ENCODE measurements around the gene LSM12.
"Not testable (repeated sequence)": the region's sequence is repeated elsewhere in the genome, so short reads cannot be mapped to it uniquely, and the experiment has no call there.

Gene LSM12

GRCh38 chr17:44074231-44074910 is 7.9 kb upstream of the LSM12 start:
- peak; percentile 54 for DNase-seq

GRCh38 chr17:44071772-44072171 is 5.3 kb upstream of the LSM12 start:
- DNase-seq, result no peak

GRCh38 chr17:44071198-44071520 is 4.7 kb upstream of the LSM12 start:
- DNase-seq, result no peak

- DNase-seq, result peak; percentile 84
Observed at GRCh38 chr17:44070455-44071197, 4.2 kb upstream of the LSM12 start, which contains the start of gene G6PC3. Gene G6PC3 (plus strand): TSS chr17:44070735. CDS start chr17:44070966, 231 bp downstream.

GRCh38 chr17:44069974-44070454 is 3.5 kb upstream of the LSM12 start:
- no peak for DNase-seq

GRCh38 chr17:44067545-44067940 is 1.1 kb upstream of the LSM12 start:
- no peak for DNase-seq

- no peak for DNase-seq
Observed at GRCh38 chr17:44065668-44066203, 735 bp downstream of the LSM12 start.

GRCh38 chr17:44063704-44064639 is 2.5 kb downstream of the LSM12 start:
- DNase-seq, result no peak

GRCh38 chr17:44062871-44063270 is 3.6 kb downstream of the LSM12 start:
- DNase-seq, result no peak

- DNase-seq, result no peak
Observed at GRCh38 chr17:44061446-44061845, 5.0 kb downstream of the LSM12 start.

- no peak for DNase-seq
Observed at GRCh38 chr17:44059101-44059892, 7.2 kb downstream of the LSM12 start.

GRCh38 chr17:44053125-44053872 is 13.2 kb downstream of the LSM12 start:
- DNase-seq, result no peak

- DNase-seq, result no peak
Observed at GRCh38 chr17:44049294-44050060, 17.0 kb downstream of the LSM12 start.

- not testable (repeated sequence) for DNase-seq
Observed at GRCh38 chr17:44046893-44047292, 19.6 kb downstream of the LSM12 start.

GRCh38 chr17:44045486-44045885 is 21.0 kb downstream of the LSM12 start:
- DNase-seq, result no peak

- DNase-seq, result no peak
Observed at GRCh38 chr17:44044071-44044470, 22.4 kb downstream of the LSM12 start.

- no peak for DNase-seq
Observed at GRCh38 chr17:44043272-44043696, 23.2 kb downstream of the LSM12 start.

GRCh38 chr17:44039829-44040635 is 26.4 kb downstream of the LSM12 start:
- DNase-seq, result no peak

- no peak for DNase-seq
Observed at GRCh38 chr17:44038604-44039011, 27.9 kb downstream of the LSM12 start.

GRCh38 chr17:44037471-44037870 is 29.0 kb downstream of the LSM12 start:
- no peak for DNase-seq

Data from NCI-H2107 (cell line).